HCT116 (cell line): ENCODE data around the gene ACTN3. TPM values are rescaled to one million over a fixed set of nuclear protein-coding genes. Genes with fewer than 3 reads are reported as not detected.
"Not testable (repeated sequence)": the region's sequence is repeated elsewhere in the genome, so short reads cannot be mapped to it uniquely, and the experiment has no call there.

Source experiments
- ATAC-seq: fragments of 200-7000 bp; cut with Tn5 transposase; 2 replicates; pipeline ENCODE4 v1.9.1; 2020; ENCODE audit warnings: mild to moderate bottlenecking, moderate library complexity
- BruUV-seq: library from RNA; stranded (reverse); fragments of 400-500 nt; replicated peaks from 2 replicates; lab custom pipeline; 2021; lab: Mats Ljungman, UMichigan
- CTCF ChIA-PET: fragments of 300-600 bp; sonication (Branson Sonifier 250); formaldehyde crosslinking; loops from one replicate; lab custom pipeline; 2021; ENCODE audit warnings: antibody characterized with exemption; lab: Charles Lee
- POLR2A ChIA-PET: fragments of 300-600, 350-600 bp; sonication (Branson Sonifier 250); formaldehyde crosslinking; loops from one replicate; lab custom pipeline; 2021; ENCODE audit warnings: antibody characterized with exemption; lab: Charles Lee
- RAD21 ChIA-PET, 2 experiments: fragments of 300-600 bp; sonication (Branson Sonifier 250); formaldehyde crosslinking; loops; one replicate each; lab custom pipeline; 2023; ENCODE audit warnings: low total read pairs in 2 of 2; ENCODE audit not compliant: uncharacterized antibody in 2 of 2, unreplicated experiment in 2 of 2, low non-redundant PET in 1 of 2; lab: Charles Lee
- DNase-seq: peaks from one replicate; pipeline ENCODE4 v3.0.0-alpha.2; 2010; ENCODE audit warnings: low read depth, low spot score
- H2AFZ ChIP-seq: fragments of 200-600 bp; shearing (Covaris generic), sonication (generic); 2 replicates; pipeline ENCODE4 v1.6.1; 2017; ENCODE audit warnings: low read depth, mixed run types, mixed read lengths, antibody characterized with exemption, low read length; ENCODE audit not compliant: poor library complexity, severe bottlenecking
- H3K27ac ChIP-seq: 2 replicates; pipeline ENCODE4 v1.5.1; 2012; ENCODE audit warnings: low read depth, low read length
- H3K27me3 ChIP-seq: fragments of 200-600 bp; sonication (generic); 2 replicates; pipeline ENCODE4 v1.6.1; 2016; ENCODE audit warnings: mixed run types, low read length, mixed read lengths; ENCODE audit not compliant: insufficient read depth
- H3K36me3 ChIP-seq, 2 experiments: fragments of 200-500 bp in 1 of 2; fragments of 200-600 bp in 1 of 2; sonication (Bioruptor generic) in 1 of 2; sonication (generic) in 1 of 2; 2 replicates each; pipeline versions ENCODE4 v1.5.1 to v1.6.1; 2014 to 2016; ENCODE audit warnings: low read length in 2 of 2, inconsistent platforms in 1 of 2, mixed read lengths in 1 of 2, mixed run types in 1 of 2; ENCODE audit not compliant: insufficient read depth in 2 of 2, control insufficient read depth in 1 of 2
- H3K4me1 ChIP-seq, 2 experiments: fragments of 200-600 bp in 1 of 2; sonication (generic) in 1 of 2; 2 replicates each; pipeline versions ENCODE4 v1.5.1 to v1.6.1; 2012 to 2017; ENCODE audit warnings: low read length in 2 of 2, inconsistent platforms in 1 of 2, mild to moderate bottlenecking in 1 of 2, mixed read lengths in 1 of 2, mixed run types in 1 of 2, moderate library complexity in 1 of 2; ENCODE audit not compliant: insufficient read depth in 2 of 2, control insufficient read depth in 1 of 2
- H3K4me2 ChIP-seq: fragments of 200-600 bp; sonication (generic); 2 replicates; pipeline ENCODE4 v1.6.1; 2017; ENCODE audit warnings: mixed run types, low read length, mixed read lengths
- H3K4me3 ChIP-seq, 2 experiments: fragments of 200-600 bp in 1 of 2; sonication (generic) in 1 of 2; replicated peaks in 1 of 2; 2 replicates each; pipeline ENCODE4 v1.5.1; 2011 to 2016; ENCODE audit warnings: low read length in 2 of 2, control low read depth in 1 of 2, low read depth in 1 of 2, mild to moderate bottlenecking in 1 of 2, mixed read lengths in 1 of 2, mixed run types in 1 of 2
- H3K79me2 ChIP-seq: fragments of 200-600 bp; sonication (generic); 2 replicates; pipeline ENCODE4 v1.6.1; 2017; ENCODE audit warnings: mild to moderate bottlenecking, mixed run types, low read length, moderate library complexity, mixed read lengths; ENCODE audit not compliant: insufficient read depth
- H3K9ac ChIP-seq: fragments of 200-600 bp; sonication (generic); 2 replicates; pipeline ENCODE4 v1.6.1; 2016; ENCODE audit warnings: low read length, mixed read lengths
- H3K9me2 ChIP-seq: fragments of 200-600 bp; sonication (generic), shearing (Covaris generic); 2 replicates; pipeline ENCODE4 v1.6.1; 2017; ENCODE audit warnings: mixed run types, mild to moderate bottlenecking, moderate library complexity; ENCODE audit not compliant: insufficient read depth
- H3K9me3 ChIP-seq, 2 experiments: fragments of 200-500 bp in 1 of 2; fragments of 200-600 bp in 1 of 2; sonication (Bioruptor generic) in 1 of 2; sonication (generic) in 1 of 2; 2 replicates each; pipeline ENCODE4 v1.6.1; 2014 to 2017; ENCODE audit warnings: low read length in 2 of 2, mixed read lengths in 2 of 2, inconsistent platforms in 1 of 2, low read depth in 1 of 2, mild to moderate bottlenecking in 1 of 2, mixed run types in 1 of 2, moderate library complexity in 1 of 2; ENCODE audit not compliant: control insufficient read depth in 1 of 2, insufficient read depth in 1 of 2
- H4K20me1 ChIP-seq: fragments of 200-600 bp; sonication (generic), shearing (Covaris generic); 2 replicates; pipeline ENCODE4 v1.6.1; 2017; ENCODE audit warnings: mixed run types, mild to moderate bottlenecking, moderate library complexity; ENCODE audit not compliant: insufficient read depth
- CBX3 ChIP-seq: IDR thresholded peaks from 2 replicates; pipeline ENCODE4 v1.6.1; 2012; ENCODE audit warnings: low read depth
- EGR1 ChIP-seq: IDR thresholded peaks from 2 replicates; pipeline ENCODE4 v1.6.1; 2012; ENCODE audit warnings: low read depth
- EZH2phosphoT487 ChIP-seq: fragments of 200-600 bp; IDR thresholded peaks from 2 replicates; pipeline ENCODE4 v1.6.1; 2018; ENCODE audit warnings: antibody characterized with exemption, borderline replicate concordance
- FOSL1 ChIP-seq: IDR thresholded peaks from 2 replicates; pipeline ENCODE4 v1.6.1; 2012; ENCODE audit warnings: low read depth
- JUND ChIP-seq: IDR thresholded peaks from 2 replicates; pipeline ENCODE4 v1.6.1; 2012
- POLR2AphosphoS5 ChIP-seq: IDR thresholded peaks from 2 replicates; pipeline ENCODE4 v1.6.1; 2011; ENCODE audit warnings: mild to moderate bottlenecking, low read depth, low read length, moderate library complexity
- RAD21 ChIP-seq: IDR thresholded peaks from 2 replicates; pipeline ENCODE4 v1.6.1; 2012; ENCODE audit warnings: low read depth, mild to moderate bottlenecking
- SP1 ChIP-seq: IDR thresholded peaks from 2 replicates; pipeline ENCODE4 v1.6.1; 2012; ENCODE audit warnings: low read depth
- SRF ChIP-seq: IDR thresholded peaks from 2 replicates; pipeline ENCODE4 v1.6.1; 2012; ENCODE audit warnings: low read depth
- YY1 ChIP-seq: IDR thresholded peaks from 2 replicates; pipeline ENCODE4 v1.6.1; 2011; ENCODE audit warnings: low read length, low read depth, moderate library complexity, mild to moderate bottlenecking; ENCODE audit not compliant: insufficient replicate concordance; ENCODE audit errors: extremely low read depth
- intact Hi-C: fragments of 100-400 bp; cut with micrococcal nuclease; formaldehyde crosslinking; loops from 2 replicates; pipeline ENCODE4 v1.10.0; 2022
- total RNA-seq: library from RNA; stranded (reverse); gene quantifications from one replicate; pipeline ENCODE4 v1.2.1, GENCODE V29; 2021; ENCODE audit not compliant: unreplicated experiment
- TF ChIP-seq, protein P1 (sequence below): IDR thresholded peaks from 2 replicates; pipeline ENCODE4 v1.6.1; 2012; ENCODE audit warnings: low read depth

Gene ACTN3
- total RNA-seq, 1 experiment from 2014 or later: not detected

DNA sequence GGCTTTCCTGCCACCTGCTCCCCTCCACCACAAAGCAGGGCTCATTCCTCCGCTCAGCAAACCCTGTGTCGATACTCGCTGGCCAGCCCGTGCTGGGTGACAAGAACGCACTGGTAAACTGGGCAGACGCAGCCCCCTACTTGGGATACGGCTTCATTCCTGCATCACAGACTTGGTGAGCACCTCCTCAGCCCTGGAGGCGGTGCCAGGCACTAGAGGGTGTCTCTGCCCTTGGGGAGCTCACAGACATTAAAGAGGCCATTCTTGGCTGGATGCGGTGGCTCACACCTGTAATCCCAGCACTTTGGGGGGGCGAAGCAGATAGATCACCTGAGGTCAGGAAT is 6.9 kb upstream of the ACTN3 start:
- no peaks in the 10 kb centered on the region for H3K79me2 ChIP-seq
- H3K27ac ChIP-seq: no peak overlapping the region
- no TSS peak for BruUV-seq
- ATAC-seq: no peak
- CTCF ChIA-PET: no interaction called here
- H3K4me1 ChIP-seq: peaks cover 0 to under 1% of the 10 kb centered on the region in 2 experiments; a peak in 2 of 4 replicates
- no peak for TF ChIP-seq SRF
- no peak for TF ChIP-seq EGR1
- TF ChIP-seq FOSL1: no peak
- H3K27me3 ChIP-seq: no peaks in the 10 kb centered on the region
- H3K36me3 ChIP-seq: no peaks in the 10 kb centered on the region
- H3K4me3 ChIP-seq: no peak overlapping the region
- POLR2A ChIA-PET: no interaction called here
- no peaks in the 10 kb centered on the region for H3K9me3 ChIP-seq
- H4K20me1 ChIP-seq: no peaks in the 10 kb centered on the region
- H3K4me2 ChIP-seq: no peak overlapping the region
- no peaks in the 10 kb centered on the region for H3K9me2 ChIP-seq
- no peak overlapping the region for H2AFZ ChIP-seq
- no peak for DNase-seq
- intact Hi-C loops: no loop called here
- RAD21 ChIA-PET: no interaction called here
- H3K9ac ChIP-seq: no peak overlapping the region

DNA sequence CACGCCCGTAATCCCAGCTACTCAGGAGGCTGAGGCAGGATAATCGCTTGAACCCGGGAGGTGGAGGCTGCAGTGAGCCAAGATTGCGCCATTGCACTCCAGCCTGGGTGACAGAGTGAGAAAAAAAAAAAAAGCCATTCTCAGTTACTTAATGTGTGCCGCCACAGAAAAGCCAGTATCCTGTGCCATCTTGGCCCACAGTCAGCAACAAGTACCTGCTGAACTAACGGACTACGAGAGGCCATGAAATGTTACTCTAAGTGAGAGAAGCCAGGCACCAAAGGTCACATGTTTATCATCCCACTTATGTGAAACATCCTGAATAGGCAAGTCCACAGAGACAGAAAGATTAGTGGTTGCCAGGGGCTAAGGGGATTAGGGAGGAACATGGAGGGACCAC is 6.1 kb upstream of the ACTN3 start:
- CTCF ChIA-PET, POLR2A ChIA-PET: not testable (repeated sequence)

GRCh38 chr11:66541892-66542291 is 4.8 kb upstream of the ACTN3 start:
- Histone ChIP-seq H2AFZ (no peak overlapping the region), H3K4me3 (no peak overlapping the region), H3K36me3 (no peaks in the 10 kb centered on the region), H3K9me2 (no peaks in the 10 kb centered on the region), H3K4me1 (peaks cover 0 to 12% of the 10 kb centered on the region in 2 experiments; a peak in 2 of 4 replicates), H3K9me3 (no peaks in the 10 kb centered on the region), H3K27ac (no peak overlapping the region), H3K4me2 (no peak overlapping the region), H3K79me2 (no peaks in the 10 kb centered on the region), H4K20me1 (no peaks in the 10 kb centered on the region), H3K9ac (no peak overlapping the region), H3K27me3 (no peaks in the 10 kb centered on the region)
- CTCF ChIA-PET: no interaction called here
- POLR2A ChIA-PET: no interaction called here
- intact Hi-C loops: no loop called here
- DNase-seq (no peak), ATAC-seq (no peak)
- BruUV-seq: no TSS peak
- RAD21 ChIA-PET: no interaction called here
- TF ChIP-seq, protein P1, sequence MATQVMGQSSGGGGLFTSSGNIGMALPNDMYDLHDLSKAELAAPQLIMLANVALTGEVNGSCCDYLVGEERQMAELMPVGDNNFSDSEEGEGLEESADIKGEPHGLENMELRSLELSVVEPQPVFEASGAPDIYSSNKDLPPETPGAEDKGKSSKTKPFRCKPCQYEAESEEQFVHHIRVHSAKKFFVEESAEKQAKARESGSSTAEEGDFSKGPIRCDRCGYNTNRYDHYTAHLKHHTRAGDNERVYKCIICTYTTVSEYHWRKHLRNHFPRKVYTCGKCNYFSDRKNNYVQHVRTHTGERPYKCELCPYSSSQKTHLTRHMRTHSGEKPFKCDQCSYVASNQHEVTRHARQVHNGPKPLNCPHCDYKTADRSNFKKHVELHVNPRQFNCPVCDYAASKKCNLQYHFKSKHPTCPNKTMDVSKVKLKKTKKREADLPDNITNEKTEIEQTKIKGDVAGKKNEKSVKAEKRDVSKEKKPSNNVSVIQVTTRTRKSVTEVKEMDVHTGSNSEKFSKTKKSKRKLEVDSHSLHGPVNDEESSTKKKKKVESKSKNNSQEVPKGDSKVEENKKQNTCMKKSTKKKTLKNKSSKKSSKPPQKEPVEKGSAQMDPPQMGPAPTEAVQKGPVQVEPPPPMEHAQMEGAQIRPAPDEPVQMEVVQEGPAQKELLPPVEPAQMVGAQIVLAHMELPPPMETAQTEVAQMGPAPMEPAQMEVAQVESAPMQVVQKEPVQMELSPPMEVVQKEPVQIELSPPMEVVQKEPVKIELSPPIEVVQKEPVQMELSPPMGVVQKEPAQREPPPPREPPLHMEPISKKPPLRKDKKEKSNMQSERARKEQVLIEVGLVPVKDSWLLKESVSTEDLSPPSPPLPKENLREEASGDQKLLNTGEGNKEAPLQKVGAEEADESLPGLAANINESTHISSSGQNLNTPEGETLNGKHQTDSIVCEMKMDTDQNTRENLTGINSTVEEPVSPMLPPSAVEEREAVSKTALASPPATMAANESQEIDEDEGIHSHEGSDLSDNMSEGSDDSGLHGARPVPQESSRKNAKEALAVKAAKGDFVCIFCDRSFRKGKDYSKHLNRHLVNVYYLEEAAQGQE: no peak
- TF ChIP-seq RAD21 (no peak), FOSL1 (no peak), EZH2phosphoT487 (no peak), CBX3 (no peak), JUND (no peak), SP1 (no peak), POLR2AphosphoS5 (no peak), YY1 (no peak)

More for the DNA sequence above, 6.1 kb upstream of the ACTN3 start:
- H3K9me2 ChIP-seq, RAD21 ChIA-PET, H3K36me3 ChIP-seq, H3K4me3 ChIP-seq, H3K79me2 ChIP-seq, H3K9ac ChIP-seq, intact Hi-C loops, ATAC-seq, H2AFZ ChIP-seq, H3K4me2 ChIP-seq, DNase-seq, BruUV-seq, H3K27me3 ChIP-seq, H3K27ac ChIP-seq, H4K20me1 ChIP-seq, H3K4me1 ChIP-seq, H3K9me3 ChIP-seq: not testable (repeated sequence)
